HG03196 (cell line): ENCODE results near the gene GNAO1.

Source experiments
- ATAC-seq: cut with Tn5 transposase; IDR thresholded peaks from one replicate; pipeline ENCODE4 v1.9.1; 2021; ENCODE audit not compliant: unreplicated experiment

GNAO1 gene

DNA sequence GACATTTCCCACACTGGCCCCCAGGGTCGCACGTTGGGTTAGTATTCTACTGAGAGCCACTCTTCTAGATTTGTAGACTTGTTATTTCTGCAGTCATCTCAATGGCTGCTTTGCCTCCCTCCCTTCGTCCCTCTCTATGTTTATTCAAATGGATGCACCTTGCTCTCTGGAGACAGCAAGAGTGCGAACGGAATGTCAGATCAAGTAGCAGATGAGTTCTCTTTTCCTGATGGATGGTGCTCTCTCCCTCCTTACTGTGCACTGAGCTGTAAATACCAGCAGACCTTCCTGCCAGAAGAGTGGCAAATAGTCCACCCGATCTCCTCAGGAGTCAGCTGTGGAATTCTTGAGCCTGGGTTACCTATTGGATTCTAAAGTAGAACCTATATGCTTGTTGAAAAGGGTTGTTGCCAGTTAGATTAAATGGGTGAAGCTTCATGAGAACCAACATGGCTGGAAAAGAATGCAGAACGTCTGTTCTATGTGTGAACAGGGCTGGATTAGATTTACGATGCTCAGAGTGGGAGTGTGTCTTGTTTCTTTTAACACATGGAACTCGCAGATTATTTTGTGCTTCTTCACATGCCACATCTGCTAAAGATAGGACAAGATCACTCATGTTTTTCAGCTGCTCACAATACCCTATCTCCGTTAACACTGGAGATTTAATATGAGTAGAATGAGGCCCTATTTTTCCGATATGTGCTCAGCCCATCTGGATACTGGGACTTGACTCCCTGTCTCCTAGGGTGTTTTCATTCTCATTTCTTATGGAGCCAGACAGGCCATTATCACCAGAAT lies 6.1 kb downstream of the GNAO1 start:
- no peak for ATAC-seq

DNA sequence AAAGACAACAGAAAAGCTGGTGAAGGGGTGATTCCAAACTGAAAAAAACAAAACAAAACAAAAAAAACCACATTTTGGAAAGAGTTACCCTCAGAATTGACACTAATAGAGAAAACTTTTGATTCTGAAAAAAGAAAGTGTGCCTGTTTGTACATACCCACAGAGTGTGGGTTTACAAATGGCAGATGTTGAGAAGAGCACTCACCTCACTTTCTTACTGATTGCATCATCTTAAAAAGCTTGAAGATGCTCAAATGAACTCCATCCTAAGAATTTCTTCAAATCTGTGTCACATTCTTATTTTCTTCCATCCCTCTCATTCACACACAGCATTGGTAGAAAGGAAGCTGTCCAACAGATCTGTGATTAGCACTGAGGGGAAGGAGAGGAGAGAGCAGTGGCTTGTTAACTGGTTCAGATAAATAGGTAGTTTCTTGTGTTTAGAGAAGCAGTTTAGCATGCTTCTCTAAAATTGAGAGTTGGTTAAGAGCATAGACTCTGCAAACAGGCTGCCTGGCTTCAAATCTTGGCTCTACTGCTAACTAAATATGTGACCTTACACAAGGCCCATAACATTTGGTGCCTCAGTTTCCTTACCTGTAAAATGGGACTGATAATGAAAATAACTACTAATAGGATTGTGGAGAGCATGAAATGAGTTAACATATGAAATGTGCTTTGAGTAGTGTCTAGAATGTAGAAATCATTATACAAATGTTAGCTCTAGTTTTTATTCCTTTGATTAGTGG lies 6.9 kb downstream of the GNAO1 start:
- ATAC-seq = no peak

- no peak for ATAC-seq
Measured at GRCh38 chr16:56198755-56199114, 7.4 kb downstream of the GNAO1 start.

DNA sequence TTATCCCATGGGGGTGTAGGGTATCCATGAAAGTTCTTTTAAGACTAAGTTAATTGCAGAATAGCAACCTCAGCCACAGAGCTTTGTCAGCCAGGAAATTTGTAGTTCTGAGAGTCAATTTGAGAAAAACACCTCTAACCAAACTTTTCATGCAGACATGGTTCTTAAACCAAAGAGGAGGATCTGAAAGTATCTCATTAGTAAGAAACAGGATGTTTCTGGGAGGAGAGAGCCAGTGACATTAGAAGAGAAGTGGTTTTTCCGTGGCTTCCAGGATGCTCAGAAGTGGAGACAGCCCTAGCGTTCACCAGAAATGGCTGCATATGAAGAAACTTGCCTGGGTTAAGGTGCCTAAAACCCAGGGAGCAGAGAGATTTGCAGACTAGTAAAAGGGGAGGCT lies 7.9 kb downstream of the GNAO1 start:
- peak; percentile 70 for ATAC-seq

GRCh38 chr16:56201030-56201429 lies 9.7 kb downstream of the GNAO1 start:
- ATAC-seq = no peak

- no peak for ATAC-seq
Measured at GRCh38 chr16:56202036-56202435, 10.7 kb downstream of the GNAO1 start.

DNA sequence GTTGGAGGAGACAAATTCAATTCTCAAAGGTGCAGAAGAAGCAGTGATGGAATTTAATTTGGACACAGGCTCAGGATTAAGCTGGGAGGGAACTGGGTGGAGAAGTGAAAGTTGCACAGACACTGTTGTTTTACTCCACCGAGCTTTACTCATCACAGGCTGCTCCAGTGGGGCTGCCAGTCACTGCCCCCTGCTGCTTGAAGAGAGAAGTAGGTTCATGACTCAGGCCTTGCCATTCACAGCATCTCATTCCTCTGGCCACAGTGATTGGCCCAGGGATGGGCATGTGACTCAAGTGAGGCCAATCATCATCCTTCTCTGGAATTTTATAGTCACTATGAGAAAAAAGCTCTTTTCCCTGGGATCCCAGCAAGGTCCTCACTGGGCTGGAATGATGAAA lies 11.8 kb downstream of the GNAO1 start:
- ATAC-seq = no peak

DNA sequence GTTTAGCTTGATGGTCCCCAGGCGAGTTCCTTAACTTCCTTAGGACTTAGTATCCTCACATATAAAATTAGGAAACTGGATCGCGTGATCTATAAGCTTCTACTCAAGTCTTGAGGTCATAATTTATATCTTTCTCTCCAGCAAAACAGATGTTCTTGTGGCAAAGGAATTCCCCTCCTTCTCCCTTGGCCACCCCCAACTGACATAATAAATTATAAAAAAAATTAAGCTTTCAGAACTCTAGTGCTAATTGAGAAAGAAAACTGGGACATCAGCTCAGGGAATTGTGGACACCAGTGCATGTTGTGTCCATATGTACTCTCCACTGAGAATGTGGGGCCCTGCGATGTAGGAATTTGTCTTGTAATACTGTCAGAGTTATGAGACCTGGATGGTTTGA lies 13.5 kb downstream of the GNAO1 start:
- no peak for ATAC-seq

- ATAC-seq = no peak
Measured at GRCh38 chr16:56206951-56207350, 15.7 kb downstream of the GNAO1 start.

GRCh38 chr16:56207421-56207820 lies 16.1 kb downstream of the GNAO1 start:
- ATAC-seq = no peak

GRCh38 chr16:56211435-56211981 lies 20.2 kb downstream of the GNAO1 start:
- no peak for ATAC-seq

GRCh38 chr16:56212144-56212543 lies 20.9 kb downstream of the GNAO1 start:
- no peak for ATAC-seq

DNA sequence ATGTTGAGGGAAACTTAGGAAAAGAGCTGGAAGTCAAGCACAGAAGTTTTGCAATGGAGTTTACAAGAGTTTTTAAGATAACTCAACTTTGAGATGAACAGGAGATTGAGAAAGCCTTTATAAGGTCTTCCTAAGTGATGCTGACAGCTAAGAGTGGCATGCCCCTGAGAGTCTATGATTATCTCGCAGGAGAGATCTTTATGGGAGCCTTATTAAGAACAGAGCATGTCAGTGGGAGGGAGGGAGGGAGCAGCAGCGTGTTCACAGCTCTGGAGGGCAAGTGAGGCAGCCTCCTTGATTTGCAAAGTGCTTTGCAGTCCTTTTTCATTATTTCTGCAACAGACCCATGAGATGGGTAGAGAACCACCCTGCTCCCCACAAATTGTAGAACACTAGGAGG lies 30.7 kb downstream of the GNAO1 start:
- ATAC-seq = no peak

- ATAC-seq = no peak
Measured at GRCh38 chr16:56222474-56222997, 31.2 kb downstream of the GNAO1 start.

- no peak for ATAC-seq
Measured at GRCh38 chr16:56225017-56225742, 33.9 kb downstream of the GNAO1 start.

DNA sequence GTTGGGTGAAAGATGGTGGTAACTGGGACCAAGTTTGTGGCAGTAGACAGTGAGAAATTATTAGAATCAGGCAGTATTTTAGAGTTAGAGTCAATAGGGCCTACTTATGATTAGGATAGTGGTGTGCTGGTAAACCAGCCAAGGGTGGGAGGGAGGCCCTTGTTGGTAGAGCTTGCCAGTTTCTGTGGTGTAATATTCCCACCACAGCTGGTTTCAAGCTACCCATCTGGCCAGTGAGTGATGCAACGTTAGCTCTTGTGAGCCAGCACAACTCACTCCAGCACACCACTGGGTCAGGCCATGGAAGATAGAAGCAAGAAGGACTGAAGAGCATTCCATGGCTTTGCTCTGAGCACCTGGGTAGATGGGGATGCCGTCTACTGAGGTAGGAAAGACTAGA lies 34.9 kb downstream of the GNAO1 start:
- no peak for ATAC-seq

DNA sequence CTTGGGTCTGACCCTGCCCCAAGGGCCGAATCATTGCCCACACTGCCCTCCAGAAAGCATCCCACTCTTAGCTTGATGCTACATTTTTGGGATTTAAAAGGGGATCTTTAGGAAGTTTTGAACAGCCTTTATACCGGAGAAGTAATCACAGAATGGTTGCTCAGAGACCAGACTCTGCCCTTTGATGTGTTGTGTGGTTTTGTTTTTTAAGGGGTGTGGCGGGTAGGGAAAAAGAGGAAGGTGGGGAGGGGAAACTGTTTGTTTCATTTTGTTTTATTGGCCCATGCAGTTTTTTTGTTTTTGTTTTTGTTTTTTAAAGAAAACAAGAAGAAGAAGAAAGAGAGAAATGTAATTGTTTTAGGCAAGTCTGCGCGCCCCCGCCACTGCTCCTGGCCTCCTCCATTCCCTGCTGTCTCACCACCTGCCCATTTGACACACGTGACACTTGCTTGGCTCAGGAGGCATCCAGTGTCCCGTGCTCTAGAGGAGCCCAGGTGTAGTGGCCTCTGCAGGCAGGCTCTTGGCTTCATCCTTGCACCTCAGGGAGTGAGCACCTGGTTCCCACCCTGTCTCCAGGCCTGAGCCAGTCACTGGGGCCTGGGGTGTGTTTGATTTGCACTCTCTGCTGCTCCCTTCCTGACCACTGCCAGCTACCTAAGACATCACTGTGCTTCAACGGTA lies 35.7 kb downstream of the GNAO1 start:
- ATAC-seq = no peak

- ATAC-seq = no peak
Measured at GRCh38 chr16:56227936-56228335, 36.6 kb downstream of the GNAO1 start.

DNA sequence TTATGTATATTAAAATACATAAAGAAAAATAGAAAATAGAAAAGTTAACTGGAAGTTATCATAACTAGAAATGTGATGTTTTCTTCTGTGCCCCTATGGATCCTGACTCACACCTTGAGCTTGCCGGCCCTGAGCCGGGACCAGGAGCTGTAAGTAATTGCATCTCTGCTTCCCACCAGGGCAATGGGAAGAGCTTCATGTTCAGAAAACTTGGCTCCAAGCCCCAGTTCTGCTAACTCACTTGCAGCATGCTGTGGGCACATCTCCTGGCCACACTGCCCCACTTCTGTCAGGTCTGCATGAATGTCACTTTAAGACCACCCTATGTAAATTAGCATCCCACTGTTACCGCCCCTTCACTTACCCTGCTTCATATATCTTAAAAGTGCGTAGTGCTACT lies 37.2 kb downstream of the GNAO1 start:
- no peak for ATAC-seq

DNA sequence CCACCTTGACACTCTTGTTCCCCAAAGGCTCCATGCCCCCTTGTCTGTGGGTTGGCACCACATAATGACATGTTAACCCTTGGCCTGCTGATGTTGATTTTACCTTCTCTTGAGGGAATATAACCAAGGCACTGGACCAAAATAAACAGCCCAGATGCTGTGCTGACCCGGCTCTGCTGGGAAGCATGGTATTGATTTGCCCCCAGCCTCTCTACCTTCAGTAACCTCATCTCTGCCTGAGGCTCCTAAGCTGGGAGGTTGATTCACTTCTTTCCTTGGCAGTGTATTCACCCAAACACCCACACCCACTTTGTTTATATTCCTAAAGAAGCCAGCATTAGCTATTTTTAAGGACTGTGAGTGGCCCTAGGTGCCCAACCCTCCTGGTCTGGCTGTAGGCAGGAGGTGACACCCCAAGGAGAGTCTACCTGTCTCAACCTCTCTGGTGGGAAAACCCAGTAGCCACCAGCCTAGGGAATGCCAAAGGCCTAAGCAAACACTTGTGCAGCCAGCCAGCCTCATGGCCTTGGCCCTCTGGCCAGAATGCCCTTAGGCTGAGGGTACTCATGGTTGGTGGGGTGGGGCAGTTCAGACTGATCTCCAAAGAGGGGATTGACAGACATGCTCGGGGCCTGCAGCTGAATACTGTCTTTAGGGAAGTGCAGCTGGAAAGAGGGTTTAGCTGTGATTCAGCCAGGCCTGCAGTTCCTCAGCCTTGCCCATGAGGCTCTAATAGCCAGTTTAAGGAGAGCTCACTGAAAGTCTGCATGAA lies 42.7 kb downstream of the GNAO1 start:
- no peak for ATAC-seq
